Endodermal cell (in vitro differentiated cells): ENCODE results near the gene NDUFAF2. TPM values are rescaled to one million over a fixed set of nuclear protein-coding genes. Genes with fewer than 3 reads are reported as not detected.

Experiments
- DNase-seq: peaks from one replicate; pipeline ENCODE4 v3.0.0-alpha.2; 2017
- H3K27ac ChIP-seq: 2 replicates; pipeline ENCODE4 v1.5.1; 2013; ENCODE audit warnings: mild to moderate bottlenecking, low read depth, low read length, moderate library complexity
- H3K27me3 ChIP-seq: 2 replicates; pipeline ENCODE4 v1.6.1; 2013; ENCODE audit warnings: mild to moderate bottlenecking, low read length, moderate library complexity; ENCODE audit not compliant: insufficient read depth, control insufficient read depth, poor library complexity, severe bottlenecking
- H3K36me3 ChIP-seq: 2 replicates; pipeline ENCODE4 v1.7.0; 2013; ENCODE audit warnings: mild to moderate bottlenecking, low read length, moderate library complexity; ENCODE audit not compliant: control insufficient read depth, insufficient read depth
- H3K4me1 ChIP-seq: one replicate; pipeline ENCODE4 v1.7.0; 2013; ENCODE audit warnings: low read length; ENCODE audit not compliant: control insufficient read depth, insufficient read depth
- H3K4me3 ChIP-seq: 2 replicates; pipeline ENCODE4 v1.5.1; 2013; ENCODE audit warnings: mild to moderate bottlenecking, low read length, moderate library complexity
- H3K9ac ChIP-seq: 2 replicates; pipeline ENCODE4 v1.6.1; 2013; ENCODE audit warnings: mild to moderate bottlenecking, low read length, moderate library complexity; ENCODE audit not compliant: poor library complexity, severe bottlenecking; ENCODE audit errors: extremely low read depth
- H3K9me3 ChIP-seq: 2 replicates; pipeline ENCODE4 v1.6.1; 2013; ENCODE audit warnings: mild to moderate bottlenecking, low read length, moderate library complexity; ENCODE audit not compliant: control insufficient read depth
- H3K27ac Mint-ChIP-seq: 2 replicates; pipeline ENCODE4 v1.8.0; 2020; ENCODE audit warnings: mixed read lengths
- H3K27me3 Mint-ChIP-seq: 2 replicates; pipeline ENCODE4 v1.8.0; 2021; ENCODE audit warnings: mild to moderate bottlenecking, mixed read lengths; ENCODE audit not compliant: insufficient read depth
- H3K36me3 Mint-ChIP-seq: 2 replicates; pipeline ENCODE4 v1.8.0; 2020; ENCODE audit warnings: low read depth, mixed read lengths
- H3K4me1 Mint-ChIP-seq: 2 replicates; pipeline ENCODE4 v1.8.0; 2020; ENCODE audit warnings: mixed read lengths
- H3K4me3 Mint-ChIP-seq: 2 replicates; pipeline ENCODE4 v1.8.0; 2020; ENCODE audit warnings: mild to moderate bottlenecking, moderate library complexity, mixed read lengths
- H3K9me3 Mint-ChIP-seq: 2 replicates; pipeline ENCODE4 v1.8.0; 2020; ENCODE audit warnings: mild to moderate bottlenecking, mixed read lengths
- WGBS, 2 experiments: methylation state at CpG; one replicate each; pipeline versions ENCODE4 v1.1.5 to v1.1.7; 2013; ENCODE audit warnings: missing lambda C conversion rate in 2 of 2, mixed read lengths in 1 of 2; ENCODE audit not compliant: insufficient coverage in 1 of 2, insufficient read length in 1 of 2; 5-methylcytosine and 5-hydroxymethylcytosine counted together
- total RNA-seq, 2 donors: library from RNA; stranded (reverse); fragmentation: NEBNext Ultra II Directional in 1 of 2; extraction: Animal tissue kit (Norgen Biotek cat#: 25700) in 1 of 2; gene quantifications; 2 replicates in 1 of 2; 3 replicates in 1 of 2; pipeline ENCODE4 v1.2.1, GENCODE V29; 2021
- TF ChIP-seq, protein P1 (sequence below): fragments of 200-600 bp; sonication (generic); conservative IDR thresholded peaks from 2 replicates; pipeline ENCODE4 v1.5.0; 2021; ENCODE audit warnings: antibody characterized with exemption, mild to moderate bottlenecking

Gene NDUFAF2
- total RNA-seq, 2 donors from 2014 or later, result 20.5 to 23.0 TPM

DNA sequence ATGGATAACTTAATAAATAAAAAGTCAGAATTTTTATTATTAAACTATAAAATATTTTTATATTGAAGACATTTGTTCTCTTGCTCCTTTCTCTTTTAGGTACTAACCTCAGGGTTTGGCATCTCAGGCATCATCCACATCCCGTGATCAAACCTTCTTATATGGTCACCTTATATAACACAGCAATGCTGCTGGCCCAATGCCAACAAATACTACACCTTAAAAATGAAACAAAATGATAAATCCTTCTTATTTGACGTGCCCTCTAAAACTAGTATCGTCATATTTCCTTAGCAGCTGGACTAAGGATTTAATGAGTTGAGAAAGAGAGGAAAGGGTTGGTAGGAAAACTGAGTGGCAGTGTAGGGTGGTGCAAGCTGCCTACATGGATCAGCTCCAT is 56.6 kb downstream of the NDUFAF2 start:
- Mint-ChIP-seq H3K4me1 (peaks cover 31% of the 10 kb centered on the region), H3K27ac (no peak overlapping the region), H3K9me3 (peaks cover 2% of the 10 kb centered on the region), H3K27me3 (no peaks in the 10 kb centered on the region), H3K36me3 (no peaks in the 10 kb centered on the region), H3K4me3 (no peak overlapping the region)
- TF ChIP-seq, protein P1, sequence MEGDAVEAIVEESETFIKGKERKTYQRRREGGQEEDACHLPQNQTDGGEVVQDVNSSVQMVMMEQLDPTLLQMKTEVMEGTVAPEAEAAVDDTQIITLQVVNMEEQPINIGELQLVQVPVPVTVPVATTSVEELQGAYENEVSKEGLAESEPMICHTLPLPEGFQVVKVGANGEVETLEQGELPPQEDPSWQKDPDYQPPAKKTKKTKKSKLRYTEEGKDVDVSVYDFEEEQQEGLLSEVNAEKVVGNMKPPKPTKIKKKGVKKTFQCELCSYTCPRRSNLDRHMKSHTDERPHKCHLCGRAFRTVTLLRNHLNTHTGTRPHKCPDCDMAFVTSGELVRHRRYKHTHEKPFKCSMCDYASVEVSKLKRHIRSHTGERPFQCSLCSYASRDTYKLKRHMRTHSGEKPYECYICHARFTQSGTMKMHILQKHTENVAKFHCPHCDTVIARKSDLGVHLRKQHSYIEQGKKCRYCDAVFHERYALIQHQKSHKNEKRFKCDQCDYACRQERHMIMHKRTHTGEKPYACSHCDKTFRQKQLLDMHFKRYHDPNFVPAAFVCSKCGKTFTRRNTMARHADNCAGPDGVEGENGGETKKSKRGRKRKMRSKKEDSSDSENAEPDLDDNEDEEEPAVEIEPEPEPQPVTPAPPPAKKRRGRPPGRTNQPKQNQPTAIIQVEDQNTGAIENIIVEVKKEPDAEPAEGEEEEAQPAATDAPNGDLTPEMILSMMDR, result no peak
- H3K9me3 ChIP-seq, result no peaks in the 10 kb centered on the region
- no peaks in the 10 kb centered on the region for H3K36me3 ChIP-seq
- H3K4me1 ChIP-seq, result no peaks in the 10 kb centered on the region
- WGBS, 2 experiments, result 94% methylated on average over 3 of the region's 3 CpGs; no CpG with 5 or more reads in 1 of the 2 experiments
- no peak overlapping the region for H3K9ac ChIP-seq
- no peak overlapping the region for H3K27ac ChIP-seq
- no peaks in the 10 kb centered on the region for H3K27me3 ChIP-seq
- no peak for DNase-seq
- H3K4me3 ChIP-seq, result no peak overlapping the region

DNA sequence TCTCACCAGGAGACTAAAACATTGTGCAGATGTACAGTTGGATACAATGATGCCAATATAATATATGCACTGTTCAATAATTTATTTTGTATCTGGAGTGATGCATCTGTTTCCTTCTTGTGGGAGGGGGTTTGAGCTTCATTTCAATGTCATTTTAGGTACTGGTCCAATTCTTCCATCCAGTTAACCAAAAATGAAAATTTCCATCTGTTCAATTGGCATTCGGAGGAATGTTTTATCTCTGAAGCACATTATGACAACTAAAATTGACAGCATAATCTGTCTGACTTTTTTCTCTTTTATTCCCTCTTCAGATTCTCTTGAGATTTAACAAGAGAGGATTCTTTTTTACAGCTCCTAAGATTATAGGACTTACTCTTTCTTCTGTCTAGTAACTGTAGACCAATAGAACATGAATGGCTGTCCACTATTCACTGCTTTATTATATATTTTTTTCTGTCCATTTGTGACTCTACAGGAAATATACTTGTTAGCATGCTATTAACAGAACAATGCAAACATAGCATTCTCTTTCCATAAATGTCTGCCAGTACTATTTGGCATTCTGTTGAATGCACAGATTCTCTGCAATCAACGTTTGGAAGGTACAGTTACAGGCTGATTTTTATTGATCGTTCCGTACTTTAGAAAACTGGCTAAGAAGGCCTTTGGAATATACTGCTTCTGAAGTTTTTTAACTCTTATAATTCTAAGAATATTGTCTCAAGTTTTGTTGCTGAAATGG is 57.8 kb downstream of the NDUFAF2 start:
- no peak overlapping the region for H3K4me3 Mint-ChIP-seq
- no peaks in the 10 kb centered on the region for H3K4me1 ChIP-seq
- peaks cover 31% of the 10 kb centered on the region for H3K4me1 Mint-ChIP-seq
- no peaks in the 10 kb centered on the region for H3K36me3 Mint-ChIP-seq
- TF ChIP-seq, protein P1, result no peak
- H3K4me3 ChIP-seq, result no peak overlapping the region
- H3K9me3 Mint-ChIP-seq, result peaks cover 2% of the 10 kb centered on the region
- 68 to 81% methylated on average over 3 to 4 of the region's 4 CpGs for whole genome bisulfite sequencing, 2 experiments
- no peaks in the 10 kb centered on the region for H3K36me3 ChIP-seq
- no peak overlapping the region for H3K27ac ChIP-seq
- H3K27me3 ChIP-seq, result no peaks in the 10 kb centered on the region
- no peaks in the 10 kb centered on the region for H3K9me3 ChIP-seq
- DNase-seq, result no peak
- no peak overlapping the region for H3K9ac ChIP-seq
- no peak overlapping the region for H3K27ac Mint-ChIP-seq
- no peaks in the 10 kb centered on the region for H3K27me3 Mint-ChIP-seq

DNA sequence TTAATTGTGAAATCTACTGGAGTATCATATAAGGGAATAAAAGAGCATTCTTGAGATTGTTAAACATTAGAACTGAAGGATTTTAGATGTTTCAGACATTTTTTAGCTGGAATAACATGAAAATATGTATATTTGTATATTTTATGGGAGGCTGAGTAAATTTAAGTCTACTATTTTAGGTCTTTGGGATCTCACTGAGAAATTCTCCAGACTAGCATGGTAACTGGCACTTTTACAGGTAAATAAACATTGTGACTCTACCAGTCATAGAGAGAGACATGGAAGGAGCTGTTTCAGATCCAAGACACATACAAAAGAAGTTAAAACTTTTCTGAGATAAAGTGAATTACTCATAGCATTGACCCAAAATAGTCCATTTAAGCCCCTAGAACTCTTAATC is 59.4 kb downstream of the NDUFAF2 start:
- H3K9me3 ChIP-seq, result no peaks in the 10 kb centered on the region
- DNase-seq, result no peak
- H3K4me3 ChIP-seq, result no peak overlapping the region
- H3K4me3 Mint-ChIP-seq, result no peak overlapping the region
- H3K4me1 ChIP-seq, result no peaks in the 10 kb centered on the region
- no peaks in the 10 kb centered on the region for H3K27me3 Mint-ChIP-seq
- H3K36me3 ChIP-seq, result no peaks in the 10 kb centered on the region
- TF ChIP-seq, protein P1, result no peak
- H3K4me1 Mint-ChIP-seq, result peaks cover 24% of the 10 kb centered on the region
- no peaks in the 10 kb centered on the region for H3K36me3 Mint-ChIP-seq
- H3K9me3 Mint-ChIP-seq, result peaks cover 2% of the 10 kb centered on the region
- H3K9ac ChIP-seq, result no peak overlapping the region
- no peaks in the 10 kb centered on the region for H3K27me3 ChIP-seq
- H3K27ac Mint-ChIP-seq, result no peak overlapping the region
- no peak overlapping the region for H3K27ac ChIP-seq
